ENCODE data around the gene TAS2R50.

Gene TAS2R50

GRCh38 chr12:10943167-10943566 lies 43.5 kb downstream of the TAS2R50 start:
- no peak for DNase-seq

- no peak for DNase-seq
Observed at GRCh38 chr12:10941916-10942607, 44.6 kb downstream of the TAS2R50 start.

GRCh38 chr12:10941369-10941768 lies 45.3 kb downstream of the TAS2R50 start:
- no peak for DNase-seq

GRCh38 chr12:10940389-10940788 lies 46.3 kb downstream of the TAS2R50 start:
- DNase-seq: no peak

- DNase-seq: no peak
Observed at GRCh38 chr12:10939163-10939562, 47.5 kb downstream of the TAS2R50 start, which contains the start of gene TAS2R14. TAS2R14 (minus strand) TSS chr12:10939263; CDS start chr12:10939207, 56 bp downstream.

GRCh38 chr12:10936506-10936905 lies 50.2 kb downstream of the TAS2R50 start:
- DNase-seq: no peak

All from DMS153 (cell line).